ENCODE data around the gene CNST. TPM values are rescaled to one million over a fixed set of nuclear protein-coding genes. Genes with fewer than 3 reads are reported as not detected.

Gene CNST
- total RNA-seq, 1 donor from 2014 or later: 14.6 TPM

- no peak for DNase-seq (ENCODE audit: low spot score)
- Mint-ChIP-seq H3K4me1 (ENCODE audit: unreplicated experiment) (no peaks in the 10 kb centered on the region), H3K36me3 (ENCODE audit: low read depth, unreplicated experiment) (peaks cover 14% of the 10 kb centered on the region), H3K4me3 (ENCODE audit: unreplicated experiment) (no peak overlapping the region), H3K27ac (ENCODE audit: unreplicated experiment) (no peak overlapping the region), H3K27me3 (ENCODE audit: unreplicated experiment) (peaks cover 4% of the 10 kb centered on the region), H3K9me3 (ENCODE audit: unreplicated experiment) (no peaks in the 10 kb centered on the region)
- no peak for TF ChIP-seq CTCF (IDR thresholded peaks at IDR 0.05; ENCODE audit: unreplicated experiment)
Measured at GRCh38 chr1:246617768-246618167, 51.5 kb downstream of the CNST start.

GRCh38 chr1:246618240-246618808 lies 52.1 kb downstream of the CNST start:
- H3K4me1 Mint-ChIP-seq (ENCODE audit: unreplicated experiment): no peaks in the 10 kb centered on the region
- DNase-seq (ENCODE audit: low spot score): no peak
- peaks cover 14% of the 10 kb centered on the region for H3K36me3 Mint-ChIP-seq (ENCODE audit: low read depth, unreplicated experiment)
- peaks cover 4% of the 10 kb centered on the region for H3K27me3 Mint-ChIP-seq (ENCODE audit: unreplicated experiment)
- TF ChIP-seq CTCF (IDR thresholded peaks at IDR 0.05; ENCODE audit: unreplicated experiment): no peak
- no peak overlapping the region for H3K27ac Mint-ChIP-seq (ENCODE audit: unreplicated experiment)
- H3K4me3 Mint-ChIP-seq (ENCODE audit: unreplicated experiment): no peak overlapping the region
- no peaks in the 10 kb centered on the region for H3K9me3 Mint-ChIP-seq (ENCODE audit: unreplicated experiment)

- TF ChIP-seq CTCF (IDR thresholded peaks at IDR 0.05; ENCODE audit: unreplicated experiment): no peak
- peaks cover 16% of the 10 kb centered on the region for H3K36me3 Mint-ChIP-seq (ENCODE audit: low read depth, unreplicated experiment)
- H3K4me1 Mint-ChIP-seq (ENCODE audit: unreplicated experiment): no peaks in the 10 kb centered on the region
- no peaks in the 10 kb centered on the region for H3K9me3 Mint-ChIP-seq (ENCODE audit: unreplicated experiment)
- DNase-seq (ENCODE audit: low spot score): no peak
- no peak overlapping the region for H3K4me3 Mint-ChIP-seq (ENCODE audit: unreplicated experiment)
- H3K27ac Mint-ChIP-seq (ENCODE audit: unreplicated experiment): no peak overlapping the region
- H3K27me3 Mint-ChIP-seq (ENCODE audit: unreplicated experiment): peaks cover 2% of the 10 kb centered on the region
Measured at GRCh38 chr1:246622035-246622652, 55.9 kb downstream of the CNST start.

DNA sequence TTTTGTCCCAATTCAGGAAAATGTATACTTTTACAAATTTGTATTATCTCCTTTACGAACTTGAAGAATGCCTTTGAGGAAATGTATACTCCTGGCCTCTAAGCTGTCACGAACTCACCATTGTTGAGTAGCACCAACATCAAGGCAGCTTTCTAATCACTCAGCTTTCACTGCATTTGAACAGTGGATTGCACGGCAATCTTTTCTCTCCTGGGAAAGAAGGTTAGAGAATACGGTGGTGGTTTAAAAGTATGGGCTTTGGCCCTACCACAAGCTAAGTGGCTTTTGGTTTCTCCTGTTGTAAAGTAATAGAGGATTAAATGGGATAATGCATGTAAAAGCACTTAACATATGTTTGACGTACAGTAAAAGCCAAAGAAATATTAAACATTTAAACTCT lies 57.8 kb downstream of the CNST start:
- TF ChIP-seq CTCF (IDR thresholded peaks at IDR 0.05; ENCODE audit: unreplicated experiment): no peak
- no peaks in the 10 kb centered on the region for H3K4me1 Mint-ChIP-seq (ENCODE audit: unreplicated experiment)
- peaks cover 2% of the 10 kb centered on the region for H3K27me3 Mint-ChIP-seq (ENCODE audit: unreplicated experiment)
- no peaks in the 10 kb centered on the region for H3K9me3 Mint-ChIP-seq (ENCODE audit: unreplicated experiment)
- H3K4me3 Mint-ChIP-seq (ENCODE audit: unreplicated experiment): no peak overlapping the region
- H3K36me3 Mint-ChIP-seq (ENCODE audit: low read depth, unreplicated experiment): peaks cover 21% of the 10 kb centered on the region
- H3K27ac Mint-ChIP-seq (ENCODE audit: unreplicated experiment): no peak overlapping the region
- DNase-seq (ENCODE audit: low spot score): no peak

DNA sequence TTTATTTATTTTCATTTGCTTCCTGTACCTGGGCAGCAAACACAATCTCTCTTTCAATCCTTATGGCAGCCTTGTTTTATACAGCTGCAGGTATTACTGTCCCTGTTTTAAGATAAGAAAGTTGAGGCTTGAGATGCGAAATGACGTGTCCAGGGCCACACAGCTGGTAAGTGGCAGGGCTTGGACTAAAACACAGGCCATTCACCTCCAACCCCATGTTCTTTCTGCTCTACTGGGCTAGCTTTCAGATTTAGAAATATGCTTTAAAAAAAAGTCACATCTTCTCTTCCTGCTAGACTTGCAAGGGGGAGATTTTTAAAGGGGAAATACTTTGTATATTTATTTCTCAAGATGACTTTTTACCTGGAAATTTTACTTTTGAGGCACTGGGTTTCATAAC lies 62.8 kb downstream of the CNST start:
- Mint-ChIP-seq H3K4me1 (ENCODE audit: unreplicated experiment) (no peaks in the 10 kb centered on the region), H3K27ac (ENCODE audit: unreplicated experiment) (no peak overlapping the region), H3K36me3 (ENCODE audit: low read depth, unreplicated experiment) (peaks cover 11% of the 10 kb centered on the region), H3K9me3 (ENCODE audit: unreplicated experiment) (no peaks in the 10 kb centered on the region), H3K27me3 (ENCODE audit: unreplicated experiment) (no peaks in the 10 kb centered on the region), H3K4me3 (ENCODE audit: unreplicated experiment) (no peak overlapping the region)
- no peak for TF ChIP-seq CTCF (IDR thresholded peaks at IDR 0.05; ENCODE audit: unreplicated experiment)
- DNase-seq (ENCODE audit: low spot score): no peak
